ENCODE measurements around the gene COQ4. TPM values are rescaled to one million over a fixed set of nuclear protein-coding genes. Genes with fewer than 3 reads are reported as not detected.

COQ4 gene
- polyA plus RNA-seq, 10 donors, result 18.6 to 39.2 (median 27.4) TPM

DNA sequence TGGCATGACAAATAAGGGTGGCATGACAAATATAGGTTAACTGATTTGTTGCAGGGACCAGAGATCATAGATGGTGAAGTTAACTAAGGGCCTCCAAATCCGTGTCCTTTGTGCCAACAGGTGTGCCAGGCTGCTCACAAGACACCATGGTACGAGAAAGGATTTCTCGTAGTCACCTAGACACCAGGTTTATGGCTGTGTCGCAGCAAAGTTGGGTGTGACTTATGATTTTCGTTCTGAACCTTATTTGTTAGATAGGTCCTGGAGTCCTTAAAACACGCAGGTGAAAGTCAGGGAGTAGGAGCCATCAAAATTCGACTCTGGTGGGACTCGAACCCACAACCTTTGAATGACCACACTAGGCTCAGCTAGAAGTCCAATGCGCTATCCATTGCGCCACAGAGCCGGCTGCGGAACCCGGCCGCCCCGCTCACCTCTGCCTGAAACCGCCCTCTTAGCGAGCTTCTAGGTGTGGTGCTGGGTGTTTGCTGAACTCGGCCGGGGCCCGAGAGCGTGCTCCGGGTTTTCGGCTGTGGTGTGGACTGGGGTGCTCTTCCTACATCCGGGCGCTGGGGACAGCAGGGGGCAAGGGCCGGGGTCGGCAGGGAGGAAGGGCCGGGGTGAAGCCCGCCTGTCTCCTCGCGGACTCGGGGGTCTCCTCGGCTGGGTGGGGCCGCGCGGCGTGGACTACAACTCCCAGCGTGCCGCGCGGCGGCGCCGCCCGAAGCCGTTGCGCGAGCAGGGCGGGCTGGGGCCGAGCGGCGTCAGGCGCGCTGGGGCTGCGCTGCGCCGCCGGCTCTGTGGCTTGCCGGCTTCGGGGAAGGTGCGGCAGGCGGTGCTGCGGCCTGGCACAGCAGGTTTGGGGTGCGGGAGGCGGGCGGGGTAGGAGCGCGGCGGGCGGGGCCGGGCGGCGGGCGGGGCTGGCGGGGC is 17.4 kb downstream of the COQ4 start, which contains the start of gene SLC27A4:
Gene SLC27A4, plus strand, starts transcription at position 767 of the 930 bp plus-strand sequence. CDS start 2,606 bp downstream, outside the sequence.
- peak; percentile 62 to 90 (median 80) for DNase-seq

GRCh38 chr9:128340691-128341434 is 18.2 kb downstream of the COQ4 start:
- no peak for DNase-seq

- DNase-seq, result peak; percentile 38 to 68 (median 49)
Measured at GRCh38 chr9:128341435-128341849, 18.8 kb downstream of the COQ4 start.

DNA sequence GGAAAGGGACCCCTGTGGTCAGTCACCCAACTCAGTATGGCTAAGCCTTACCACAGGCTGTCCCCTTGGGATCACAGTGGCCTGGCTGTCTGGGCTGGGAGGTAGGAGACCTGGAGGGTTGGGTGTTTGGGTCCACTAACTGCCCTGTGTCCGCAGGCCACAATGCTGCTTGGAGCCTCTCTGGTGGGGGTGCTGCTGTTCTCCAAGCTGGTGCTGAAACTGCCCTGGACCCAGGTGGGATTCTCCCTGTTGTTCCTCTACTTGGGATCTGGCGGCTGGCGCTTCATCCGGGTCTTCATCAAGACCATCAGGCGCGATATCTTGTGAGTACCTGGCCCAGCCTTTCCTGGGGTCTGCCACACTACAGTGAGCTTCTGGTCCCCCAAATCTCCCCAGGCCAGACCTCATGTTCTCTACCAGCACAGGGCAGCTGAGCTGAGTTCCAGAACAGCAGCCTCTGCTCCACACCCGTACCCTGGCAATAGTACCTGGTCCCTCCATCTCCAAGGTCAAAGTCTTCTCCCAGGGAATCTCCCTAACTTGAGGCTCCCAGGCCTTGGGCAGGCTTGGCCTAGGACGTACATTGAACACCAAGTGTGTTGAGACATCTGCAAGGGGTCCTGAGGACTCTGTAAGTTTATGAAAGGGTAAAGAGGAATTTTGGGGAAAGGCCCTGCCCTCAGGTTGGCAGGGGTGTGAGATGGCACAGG is 20.5 kb downstream of the COQ4 start:
- DNase-seq, result no peak

- no peak for DNase-seq
Measured at GRCh38 chr9:128343855-128344254, 21.2 kb downstream of the COQ4 start.

DNA sequence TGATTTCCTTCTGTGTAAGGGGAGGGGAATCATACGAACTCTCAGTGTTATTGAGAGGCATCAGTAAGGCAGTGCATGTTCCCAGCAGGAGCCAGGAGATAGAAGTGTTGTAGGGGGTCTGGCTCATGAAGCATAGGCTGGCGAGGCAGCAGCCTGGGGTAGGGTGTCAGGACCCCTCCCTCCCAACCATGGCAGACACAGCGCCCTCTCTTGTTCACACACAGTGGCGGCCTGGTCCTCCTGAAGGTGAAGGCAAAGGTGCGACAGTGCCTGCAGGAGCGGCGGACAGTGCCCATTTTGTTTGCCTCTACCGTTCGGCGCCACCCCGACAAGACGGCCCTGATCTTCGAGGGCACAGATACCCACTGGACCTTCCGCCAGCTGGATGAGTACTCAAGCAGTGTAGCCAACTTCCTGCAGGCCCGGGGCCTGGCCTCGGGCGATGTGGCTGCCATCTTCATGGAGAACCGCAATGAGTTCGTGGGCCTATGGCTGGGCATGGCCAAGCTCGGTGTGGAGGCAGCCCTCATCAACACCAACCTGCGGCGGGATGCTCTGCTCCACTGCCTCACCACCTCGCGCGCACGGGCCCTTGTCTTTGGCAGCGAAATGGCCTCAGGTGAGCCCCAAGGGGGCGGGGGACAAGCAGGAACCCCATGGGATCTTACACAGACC is 22.4 kb downstream of the COQ4 start:
- no peak for DNase-seq

DNA sequence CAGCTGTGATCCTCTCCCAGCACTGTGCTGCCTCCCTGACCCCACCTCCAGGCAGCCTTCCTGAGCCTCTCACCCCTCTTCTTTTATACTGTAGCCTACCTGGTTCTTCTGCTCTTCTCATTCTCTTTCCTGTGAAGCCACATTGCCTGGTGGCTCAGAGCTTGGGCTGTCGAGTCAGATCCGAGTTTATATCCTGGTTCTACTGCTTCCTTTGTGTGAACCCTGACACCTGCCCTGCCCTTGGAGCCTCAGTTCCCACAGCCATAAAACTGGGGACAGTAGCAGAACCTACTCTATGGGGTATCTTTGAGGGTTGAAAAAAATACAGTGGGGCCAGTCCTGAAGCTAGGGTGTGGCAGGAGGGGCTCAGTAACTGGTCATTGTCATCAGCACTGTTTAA is 26.5 kb downstream of the COQ4 start:
- no peak for DNase-seq

- no peak for DNase-seq
Measured at GRCh38 chr9:128349772-128350171, 27.1 kb downstream of the COQ4 start.

- DNase-seq, result no peak
Measured at GRCh38 chr9:128355451-128355850, 32.8 kb downstream of the COQ4 start.

GRCh38 chr9:128358090-128358489 is 35.5 kb downstream of the COQ4 start:
- no peak for DNase-seq

- DNase-seq, result no peak
Measured at GRCh38 chr9:128358861-128359260, 36.2 kb downstream of the COQ4 start.

DNA sequence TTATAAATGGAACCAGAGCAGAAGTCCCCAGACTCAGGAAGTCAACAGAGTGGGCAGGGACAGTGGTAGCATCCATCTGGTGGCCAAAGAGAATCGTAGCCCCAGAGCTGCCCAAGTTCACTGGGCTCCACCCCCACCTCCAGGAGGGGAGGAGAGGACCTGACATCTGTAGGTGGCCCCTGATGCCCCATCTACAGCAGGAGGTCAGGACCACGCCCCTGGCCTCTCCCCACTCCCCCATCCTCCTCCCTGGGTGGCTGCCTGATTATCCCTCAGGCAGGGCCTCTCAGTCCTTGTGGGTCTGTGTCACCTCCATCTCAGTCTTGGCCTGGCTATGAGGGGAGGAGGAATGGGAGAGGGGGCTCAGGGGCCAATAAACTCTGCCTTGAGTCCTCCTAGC is 38.2 kb downstream of the COQ4 start:
- DNase-seq, result no peak

DNA sequence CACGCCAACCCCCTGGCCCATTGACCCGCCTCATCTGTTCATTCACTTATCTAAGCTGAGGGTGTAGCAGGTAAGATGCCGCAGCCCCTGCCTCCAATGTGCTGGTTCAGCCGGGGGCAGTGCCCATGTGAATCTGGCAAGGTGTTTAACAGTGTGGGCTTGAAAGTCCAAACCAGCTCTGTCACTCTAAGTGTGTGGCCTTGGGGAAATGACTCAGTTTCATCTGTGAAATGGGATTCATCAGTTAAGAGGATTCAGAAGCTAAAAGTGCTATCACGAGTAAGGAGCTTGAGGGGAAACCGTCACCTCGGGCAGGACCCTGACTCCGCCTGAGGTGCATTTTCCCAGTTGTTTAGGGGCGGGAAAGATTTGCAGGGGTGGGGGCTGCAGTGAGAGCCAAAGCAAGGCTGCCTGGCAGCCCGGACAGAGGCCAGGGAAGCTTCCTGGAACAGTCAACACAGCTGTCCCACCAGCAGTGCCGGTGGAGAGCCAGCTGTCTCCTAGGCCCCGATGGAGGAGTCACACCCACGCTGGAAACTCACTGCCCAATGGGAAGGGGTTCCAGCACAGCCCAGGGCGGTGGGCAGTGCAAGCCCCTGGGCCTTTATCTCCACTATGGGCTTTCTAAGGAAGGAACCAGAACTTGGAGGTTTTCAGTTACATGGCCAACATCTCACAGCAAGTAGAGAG is 38.8 kb downstream of the COQ4 start:
- DNase-seq, result no peak

DNA sequence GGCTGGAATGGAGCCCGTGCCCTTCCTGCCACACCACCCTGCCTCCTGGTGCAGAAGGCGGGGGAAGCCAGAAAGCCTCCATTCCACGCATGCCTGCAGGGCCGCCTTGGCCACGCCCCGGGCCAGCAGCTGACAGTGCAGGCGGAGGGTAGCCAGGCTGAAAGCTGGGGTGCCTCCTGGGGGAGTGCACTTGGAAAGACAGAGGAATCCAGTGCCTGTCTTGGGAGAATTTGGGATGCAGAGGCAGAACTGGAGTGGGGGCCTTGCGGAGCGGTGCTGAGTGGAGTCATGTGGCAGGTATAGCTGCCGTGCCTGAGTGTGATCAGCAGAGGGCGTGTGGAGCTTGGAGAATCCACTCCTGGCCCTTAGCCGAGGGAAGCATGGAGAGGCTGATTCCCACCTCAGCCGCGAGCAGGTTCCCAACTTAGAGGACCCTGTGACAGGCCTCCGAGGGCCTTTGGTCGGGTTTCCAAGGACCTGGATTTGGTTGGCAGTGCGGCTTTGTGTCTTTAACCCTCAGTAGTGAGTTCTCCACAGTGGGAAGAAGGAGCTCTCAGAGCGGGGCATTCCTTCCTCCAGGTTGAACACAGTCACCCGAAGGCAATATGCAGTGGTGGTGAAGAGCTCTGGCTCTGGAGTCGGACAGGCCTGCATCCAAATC is 39.5 kb downstream of the COQ4 start:
- peak; percentile 85 to 94 (median 88) for DNase-seq

GRCh38 chr9:128362774-128363173 is 40.1 kb downstream of the COQ4 start:
- no peak for DNase-seq

- no peak for DNase-seq
Measured at GRCh38 chr9:128365525-128365924, 42.9 kb downstream of the COQ4 start.

DNA sequence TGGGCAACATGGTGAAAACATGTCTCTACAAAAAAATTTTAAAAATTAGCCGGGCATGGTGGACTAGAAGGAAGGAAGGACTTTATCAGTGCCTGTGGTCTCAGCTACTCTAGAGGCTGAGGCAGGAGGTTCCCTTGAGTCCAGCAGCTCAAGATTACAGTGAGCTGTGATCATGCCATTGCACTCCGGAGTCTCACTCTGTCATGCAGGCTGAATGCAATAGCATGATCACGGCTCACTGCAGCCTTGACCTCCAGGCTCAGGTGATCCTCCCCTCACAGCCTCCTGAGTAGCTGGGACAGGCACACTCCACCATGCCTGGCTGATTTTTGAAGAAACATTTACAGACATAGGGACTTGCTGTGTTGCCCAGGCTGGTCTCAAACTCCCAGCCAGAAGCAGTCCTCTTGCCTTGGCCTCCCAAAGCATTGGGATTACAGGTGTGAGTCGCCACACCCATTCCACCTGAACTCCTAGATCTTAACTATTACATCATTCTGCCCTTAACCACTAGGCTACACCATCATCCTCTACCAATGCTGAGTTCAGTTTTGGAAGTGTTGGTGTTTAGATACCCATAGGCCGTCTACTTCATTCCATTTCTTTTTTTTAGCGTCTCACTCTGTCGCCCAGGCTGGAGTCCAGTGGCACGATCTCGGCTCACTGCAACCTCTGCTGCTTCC is 46.5 kb downstream of the COQ4 start:
- DNase-seq, result no peak

GRCh38 chr9:128370367-128370751 is 47.7 kb downstream of the COQ4 start:
- DNase-seq, result no peak

- peak; percentile 98 to 99 (median 99) for DNase-seq
Measured at GRCh38 chr9:128370752-128371629, 48.4 kb downstream of the COQ4 start, which contains the start of gene URM1. TSS of gene URM1 (plus strand) at chr9:128371374. CDS start at chr9:128371381, 7 bp downstream.
